ENCODE results near the gene OTOP2.

OTOP2 gene, protein sequence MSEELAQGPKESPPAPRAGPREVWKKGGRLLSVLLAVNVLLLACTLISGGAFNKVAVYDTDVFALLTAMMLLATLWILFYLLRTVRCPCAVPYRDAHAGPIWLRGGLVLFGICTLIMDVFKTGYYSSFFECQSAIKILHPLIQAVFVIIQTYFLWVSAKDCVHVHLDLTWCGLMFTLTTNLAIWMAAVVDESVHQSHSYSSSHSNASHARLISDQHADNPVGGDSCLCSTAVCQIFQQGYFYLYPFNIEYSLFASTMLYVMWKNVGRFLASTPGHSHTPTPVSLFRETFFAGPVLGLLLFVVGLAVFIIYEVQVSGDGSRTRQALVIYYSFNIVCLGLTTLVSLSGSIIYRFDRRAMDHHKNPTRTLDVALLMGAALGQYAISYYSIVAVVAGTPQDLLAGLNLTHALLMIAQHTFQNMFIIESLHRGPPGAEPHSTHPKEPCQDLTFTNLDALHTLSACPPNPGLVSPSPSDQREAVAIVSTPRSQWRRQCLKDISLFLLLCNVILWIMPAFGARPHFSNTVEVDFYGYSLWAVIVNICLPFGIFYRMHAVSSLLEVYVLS

DNA sequence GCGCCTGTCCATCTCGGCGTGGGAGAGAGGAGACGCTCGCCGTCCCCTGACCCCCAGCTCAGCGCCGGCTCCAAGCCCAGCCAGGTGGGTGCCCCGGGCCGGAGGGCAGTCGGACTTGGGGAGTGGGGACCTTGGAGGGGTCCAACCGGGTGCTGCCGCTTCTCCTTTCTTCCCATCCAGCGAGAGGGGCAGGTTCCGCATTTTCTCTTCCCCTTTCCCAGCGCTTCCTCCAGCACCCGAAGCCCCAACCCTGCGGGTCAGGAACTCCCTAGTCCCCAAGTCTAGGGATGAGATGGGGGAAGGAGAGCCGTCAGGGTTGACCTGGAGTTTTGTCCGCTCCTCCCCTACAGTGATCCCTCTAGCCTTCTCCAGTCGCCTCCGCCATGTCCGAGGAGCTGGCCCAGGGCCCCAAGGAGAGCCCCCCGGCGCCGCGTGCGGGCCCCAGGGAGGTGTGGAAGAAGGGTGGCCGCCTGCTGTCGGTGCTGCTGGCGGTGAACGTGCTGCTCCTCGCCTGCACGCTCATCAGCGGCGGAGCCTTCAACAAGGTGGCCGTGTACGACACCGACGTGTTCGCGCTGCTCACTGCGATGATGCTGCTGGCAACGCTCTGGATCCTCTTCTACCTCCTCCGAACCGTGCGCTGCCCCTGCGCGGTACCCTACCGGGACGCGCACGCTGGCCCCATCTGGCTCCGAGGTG, at the start of gene OTOP2:
TSS of gene OTOP2 (plus strand) at position 24 of the 699 bp plus-strand sequence. CDS start at position 384, 360 bp downstream.
- no peak for DNase-seq (ENCODE audit: low read depth)

DNA sequence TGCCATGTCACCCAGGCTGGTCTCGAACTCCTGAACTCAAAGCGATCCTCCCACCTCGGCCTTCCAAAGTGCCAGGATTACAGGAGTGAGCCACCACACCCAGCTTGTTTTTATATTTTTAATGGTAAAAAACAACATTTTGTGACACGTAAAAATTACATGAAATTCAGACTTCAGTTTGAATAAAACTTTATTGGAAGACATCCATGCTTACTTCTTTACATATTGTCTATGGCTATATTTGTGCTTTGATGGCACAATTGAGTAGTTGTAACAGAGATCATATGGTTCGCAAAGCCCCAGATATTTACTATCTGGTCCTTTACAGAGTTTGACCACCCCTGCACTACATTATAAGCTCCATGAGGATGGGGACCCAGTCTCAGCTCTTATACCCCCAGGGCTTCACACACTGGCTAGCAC, 49.4 kb upstream of the OTOP2 start:
- no peak for DNase-seq (ENCODE audit: low read depth)

DNA sequence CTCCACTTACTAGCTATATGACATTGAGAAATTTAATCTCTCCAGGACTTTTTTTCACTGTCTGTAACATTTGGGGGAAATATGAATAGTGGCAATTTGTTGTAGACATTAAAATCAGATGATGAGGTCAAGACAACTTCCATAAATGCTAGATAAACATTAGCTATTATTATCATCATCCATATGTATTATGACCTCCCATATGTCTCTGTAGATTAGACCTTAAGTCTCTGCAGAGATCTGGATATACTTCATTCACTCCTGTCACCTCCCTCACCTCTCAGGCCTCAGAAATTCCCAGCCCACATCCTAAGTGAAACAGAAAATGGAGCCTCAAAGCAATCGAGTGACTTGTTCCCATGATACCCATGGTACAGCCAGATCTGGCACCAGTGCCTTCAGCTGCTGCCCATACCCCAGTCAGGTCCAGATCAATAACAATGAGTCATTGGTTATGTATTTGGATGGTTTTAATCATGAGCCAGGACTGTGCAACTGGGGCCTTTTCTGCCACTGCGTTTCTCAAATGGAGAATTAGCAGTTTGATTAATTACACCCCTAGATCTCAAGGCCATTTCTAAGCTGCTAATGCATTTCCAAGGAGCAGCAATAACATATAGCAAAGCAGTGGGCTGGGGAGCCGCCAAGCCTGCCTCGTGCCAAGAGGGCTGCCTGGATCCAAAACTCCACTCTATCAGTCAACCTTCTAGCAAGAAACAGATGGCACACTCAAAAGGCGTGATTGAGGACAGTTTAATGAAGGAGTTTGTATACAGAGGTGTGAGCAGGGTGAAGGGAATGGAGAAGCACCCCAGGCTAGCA, 48.7 kb upstream of the OTOP2 start:
- DNase-seq (ENCODE audit: low read depth) = no peak

DNA sequence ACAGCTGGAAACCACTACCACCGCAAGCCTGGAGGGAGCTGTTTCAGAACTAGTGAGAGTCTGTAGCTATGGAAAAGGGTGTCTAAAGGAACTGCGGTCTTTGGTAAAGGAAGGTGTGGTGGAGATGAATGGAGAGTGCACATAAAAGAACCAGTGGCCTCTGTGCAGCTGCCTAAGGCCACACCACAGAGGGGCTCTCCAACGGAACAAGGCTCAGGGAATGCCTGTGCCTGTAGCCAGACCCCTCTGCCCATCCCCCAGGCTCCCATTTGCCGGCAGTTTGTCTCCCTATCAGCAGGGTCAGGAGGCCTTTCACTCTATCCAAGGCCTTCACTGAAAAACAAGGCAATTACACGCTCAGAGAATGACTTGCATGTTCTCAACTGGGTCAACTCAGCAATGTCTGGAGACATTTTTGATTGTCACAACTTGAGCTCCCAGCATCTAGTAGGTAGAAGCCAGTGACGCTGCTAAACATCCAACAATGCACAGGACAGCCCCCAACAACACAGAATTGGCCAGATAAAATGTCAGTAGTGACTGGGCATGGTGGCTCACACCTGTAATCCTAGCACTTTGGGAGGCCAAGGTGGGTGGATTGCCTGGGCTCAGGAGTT, 48.0 kb upstream of the OTOP2 start:
- no peak for DNase-seq (ENCODE audit: low read depth)

DNA sequence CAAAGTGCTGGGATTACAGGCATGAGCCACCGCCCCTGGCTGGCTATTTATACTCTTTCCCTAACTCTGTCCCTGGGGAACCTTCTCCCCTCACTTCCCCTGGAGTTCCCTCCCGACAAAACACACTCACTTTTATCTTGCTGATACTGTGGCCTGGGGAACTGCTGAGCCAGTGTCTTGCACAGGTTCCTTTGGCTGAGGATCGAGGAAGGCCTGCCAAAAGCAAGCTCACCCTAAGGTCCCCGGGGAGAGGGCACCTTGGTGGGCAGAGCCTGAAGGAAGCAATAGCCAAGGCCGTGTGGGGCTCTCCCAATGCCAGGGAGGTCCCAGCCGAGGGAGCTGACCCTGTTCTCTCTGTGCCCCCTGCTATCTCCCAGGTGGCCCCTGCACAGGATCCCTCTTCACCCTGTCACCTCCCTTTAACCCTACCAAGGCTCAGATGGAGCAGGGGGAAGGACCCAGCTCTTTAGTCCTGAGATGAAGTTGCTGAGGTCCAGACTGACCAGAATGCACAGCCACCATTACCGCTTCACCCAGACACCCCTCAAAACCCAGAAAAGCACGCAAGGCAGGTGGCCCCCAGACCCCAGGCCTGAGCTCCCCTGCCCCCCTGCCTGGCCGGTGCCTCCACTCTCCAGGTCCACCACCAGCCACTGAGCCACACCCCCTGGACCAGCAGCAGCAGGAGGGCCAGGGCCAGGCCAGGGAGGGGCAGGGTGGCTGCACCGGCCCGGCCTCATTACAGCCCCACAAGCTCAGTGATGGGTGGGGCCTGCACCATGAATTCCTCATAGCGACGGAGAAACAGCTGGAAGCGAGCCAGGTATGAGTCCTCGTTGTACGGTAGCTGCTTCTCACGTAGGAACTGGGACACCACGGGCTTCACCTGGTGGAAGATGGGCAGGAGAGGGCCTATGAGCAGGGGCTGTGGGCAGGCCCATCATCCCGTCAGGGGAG, 46.2 kb upstream of the OTOP2 start:
- no peak for DNase-seq (ENCODE audit: low read depth)

DNA sequence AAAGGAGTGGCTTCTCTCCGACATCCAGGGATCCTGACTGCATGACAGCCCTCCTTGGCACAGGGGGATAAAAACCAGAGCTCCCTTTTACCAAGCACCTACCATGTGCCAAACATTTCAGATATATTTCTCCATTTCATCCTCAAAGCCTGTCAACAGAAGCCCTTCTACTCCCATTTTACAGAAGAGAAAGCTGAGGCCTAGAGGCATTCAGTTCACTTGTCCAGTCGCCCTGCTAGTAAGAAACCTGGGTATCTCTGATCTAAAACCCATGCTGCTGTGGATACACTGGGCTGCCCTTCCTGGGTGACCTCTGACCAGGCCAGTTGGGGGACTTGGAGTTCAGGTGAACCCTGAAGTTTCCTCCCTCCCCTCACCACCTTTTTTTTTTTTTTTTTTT, 45.4 kb upstream of the OTOP2 start:
- DNase-seq (ENCODE audit: low read depth) = no peak

DNA sequence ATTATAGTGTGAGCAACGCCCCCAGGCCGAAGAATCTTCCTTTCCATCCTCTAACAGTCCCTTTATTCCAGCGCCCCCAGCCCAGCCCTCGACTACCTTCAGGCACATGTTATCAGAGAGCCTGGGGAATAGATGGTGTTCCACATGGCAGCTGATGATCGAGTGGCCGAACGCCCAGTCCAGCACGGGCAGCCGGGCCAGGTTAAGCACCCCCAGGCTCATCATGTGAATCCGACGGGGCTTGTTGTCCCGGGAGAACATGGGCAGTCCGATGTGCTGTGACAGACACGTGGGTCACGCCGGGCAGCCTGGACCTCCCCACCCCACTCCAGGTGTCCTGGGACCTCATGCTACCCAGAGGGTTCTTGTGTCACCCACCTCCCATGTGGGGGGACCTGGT, 44.8 kb upstream of the OTOP2 start:
- no peak for DNase-seq (ENCODE audit: low read depth)

DNA sequence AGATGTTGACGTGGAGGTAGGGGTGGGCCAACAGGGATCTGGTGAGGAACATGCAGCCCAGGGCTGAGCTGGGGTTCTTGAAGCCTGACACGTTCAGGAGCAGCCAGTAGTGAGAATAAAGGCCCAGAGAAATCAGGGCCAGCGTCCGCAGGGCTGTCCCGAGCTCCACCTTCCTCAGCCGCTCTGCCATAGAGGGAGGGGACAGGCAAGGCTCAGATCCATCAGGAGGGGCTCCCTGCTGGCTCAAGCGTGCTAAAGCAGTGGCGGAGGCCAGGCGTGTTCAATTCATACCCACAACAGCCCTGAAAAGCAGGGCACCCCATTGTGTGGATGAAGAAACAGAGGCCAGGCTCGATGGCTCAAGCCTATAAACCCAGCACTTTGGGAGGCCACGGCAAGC, 43.0 kb upstream of the OTOP2 start:
- DNase-seq (ENCODE audit: low read depth) = no peak

DNA sequence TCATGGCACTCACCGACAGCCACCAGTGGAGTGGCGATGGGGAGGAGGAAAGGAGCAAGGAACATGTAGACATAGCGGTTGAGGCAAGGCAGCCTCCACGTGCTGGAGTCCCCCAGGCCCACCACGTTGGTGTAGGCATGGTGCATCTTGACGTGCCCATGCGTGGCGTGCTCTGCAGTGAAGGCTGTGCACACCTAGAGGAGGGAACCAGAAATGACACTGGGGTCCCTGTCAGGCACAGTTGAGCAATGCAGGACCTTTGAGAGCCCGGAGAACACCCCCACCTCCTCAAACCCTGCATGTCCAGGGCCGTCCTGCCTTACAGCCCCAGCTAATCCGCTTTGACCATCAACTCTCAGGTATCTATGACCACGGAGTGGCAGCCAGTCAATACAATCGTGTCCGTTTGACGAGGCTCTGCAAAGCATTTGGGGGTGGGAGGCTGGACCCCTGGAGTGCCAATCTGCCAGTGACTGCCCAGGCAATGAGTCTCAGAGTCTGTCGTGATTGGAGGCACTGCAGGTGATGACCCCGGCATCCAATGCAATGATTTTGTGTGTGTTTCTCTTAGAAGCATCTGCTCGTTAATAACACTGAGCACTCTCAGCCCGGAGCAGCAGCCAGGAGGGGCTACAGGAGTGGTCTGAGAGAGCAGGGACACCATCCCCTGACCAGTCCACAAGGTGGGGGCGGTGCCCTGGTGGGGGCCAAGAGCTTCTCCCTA, 41.4 kb upstream of the OTOP2 start:
- no peak for DNase-seq (ENCODE audit: low read depth)

DNA sequence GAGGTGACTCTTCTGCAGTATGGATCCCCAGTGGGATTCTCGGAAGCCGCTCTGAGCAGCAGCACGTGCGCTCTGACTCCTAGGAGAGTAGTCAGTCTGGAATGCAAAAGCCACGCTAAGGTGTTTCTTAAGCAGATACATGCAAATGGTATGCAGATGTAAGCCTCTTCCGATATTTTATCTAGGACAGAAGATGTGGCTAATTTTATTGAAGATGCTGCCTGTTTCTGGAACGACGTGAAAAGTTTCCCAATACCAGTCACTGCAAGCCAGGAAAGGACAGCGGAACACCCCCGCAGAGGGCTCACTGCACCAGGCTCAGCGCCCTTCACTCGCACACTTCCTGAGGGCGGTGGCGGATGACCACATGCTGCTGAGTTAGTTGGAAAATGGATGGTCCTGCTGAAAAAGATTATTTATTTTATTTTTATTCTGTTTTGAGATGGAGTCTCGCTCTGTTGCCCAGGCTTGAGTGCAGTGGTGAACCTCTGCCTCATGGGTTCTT, 40.8 kb upstream of the OTOP2 start:
- DNase-seq (ENCODE audit: low read depth) = no peak

DNA sequence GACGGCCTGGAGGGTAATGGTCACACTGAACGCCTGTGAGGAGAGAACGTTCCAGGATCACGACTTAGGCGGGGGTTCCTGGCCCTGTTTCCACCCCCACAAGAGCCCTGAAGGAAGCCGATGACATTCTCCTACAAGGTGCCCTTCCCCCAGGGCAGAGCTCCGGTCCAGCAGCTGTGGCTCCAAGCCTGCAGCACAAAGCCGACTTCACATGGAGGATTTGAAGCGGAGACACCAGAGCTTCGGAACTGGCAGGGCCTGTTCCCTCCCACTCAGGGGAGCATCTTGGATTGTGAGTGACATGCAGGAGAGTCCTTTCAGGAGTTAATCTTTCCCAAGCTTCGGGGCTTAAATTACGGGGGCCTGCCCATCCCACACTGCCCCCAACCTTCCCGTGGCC, 35.6 kb upstream of the OTOP2 start:
- DNase-seq (ENCODE audit: low read depth) = no peak

DNA sequence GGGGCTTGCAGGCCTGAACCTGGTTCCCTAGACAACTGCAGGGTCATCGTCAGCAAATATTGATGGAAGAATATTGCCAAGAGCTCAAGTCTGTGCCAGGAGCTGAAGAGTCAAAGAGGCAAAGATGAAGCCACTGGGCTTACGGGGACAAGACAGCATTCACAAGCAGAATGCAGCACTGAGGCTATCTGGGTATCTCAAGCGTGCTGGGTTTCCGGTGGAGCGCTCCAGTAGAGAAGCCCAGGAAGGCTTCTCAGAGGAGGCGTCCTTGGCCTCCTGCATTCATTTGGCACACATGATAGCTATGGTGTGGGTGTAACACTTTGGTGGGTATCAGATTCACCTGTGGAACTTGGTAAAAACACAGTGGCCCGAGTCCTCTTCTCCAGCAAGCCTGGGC, 33.5 kb upstream of the OTOP2 start:
- no peak for DNase-seq (ENCODE audit: low read depth)

DNA sequence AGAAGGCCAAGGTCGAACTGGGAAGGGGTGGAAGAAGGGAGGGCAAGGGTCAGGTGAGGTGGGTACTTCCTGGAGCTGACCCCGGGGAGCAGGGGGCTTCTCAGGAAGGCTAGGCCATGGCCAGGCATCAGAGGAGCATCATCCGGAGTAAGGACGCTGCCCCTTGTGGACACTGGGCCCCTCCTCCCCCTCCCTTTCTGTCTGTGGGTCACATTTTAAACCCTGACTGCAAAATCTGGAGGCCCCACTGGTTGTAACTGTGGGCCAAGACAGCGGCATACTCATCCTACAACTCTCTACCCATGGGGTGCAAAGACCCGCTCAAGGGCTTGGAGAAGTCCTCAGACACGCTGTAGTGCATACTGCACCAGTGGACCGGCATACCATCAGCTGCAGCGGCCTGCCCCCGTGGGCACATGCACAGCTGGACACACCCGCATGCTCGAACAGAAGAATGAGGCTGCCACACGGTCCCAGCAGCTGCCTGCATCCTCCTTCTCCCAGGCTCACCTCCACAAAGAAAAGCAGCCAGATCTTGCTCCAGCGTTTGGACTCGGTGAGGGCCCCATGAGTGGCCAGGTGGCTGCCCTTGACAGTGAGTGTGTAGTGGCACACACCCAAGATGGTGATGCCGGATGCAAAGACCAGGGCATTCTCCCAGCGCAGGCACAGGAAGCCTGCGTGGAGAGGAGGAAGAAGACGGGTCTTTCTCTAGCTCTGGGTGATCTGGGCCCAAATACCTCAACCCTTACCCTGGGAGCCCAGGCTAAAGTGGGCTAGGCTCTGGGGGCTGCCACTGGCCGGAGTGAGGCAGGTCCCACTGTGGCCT, 31.8 kb upstream of the OTOP2 start:
- DNase-seq (ENCODE audit: low read depth) = no peak

DNA sequence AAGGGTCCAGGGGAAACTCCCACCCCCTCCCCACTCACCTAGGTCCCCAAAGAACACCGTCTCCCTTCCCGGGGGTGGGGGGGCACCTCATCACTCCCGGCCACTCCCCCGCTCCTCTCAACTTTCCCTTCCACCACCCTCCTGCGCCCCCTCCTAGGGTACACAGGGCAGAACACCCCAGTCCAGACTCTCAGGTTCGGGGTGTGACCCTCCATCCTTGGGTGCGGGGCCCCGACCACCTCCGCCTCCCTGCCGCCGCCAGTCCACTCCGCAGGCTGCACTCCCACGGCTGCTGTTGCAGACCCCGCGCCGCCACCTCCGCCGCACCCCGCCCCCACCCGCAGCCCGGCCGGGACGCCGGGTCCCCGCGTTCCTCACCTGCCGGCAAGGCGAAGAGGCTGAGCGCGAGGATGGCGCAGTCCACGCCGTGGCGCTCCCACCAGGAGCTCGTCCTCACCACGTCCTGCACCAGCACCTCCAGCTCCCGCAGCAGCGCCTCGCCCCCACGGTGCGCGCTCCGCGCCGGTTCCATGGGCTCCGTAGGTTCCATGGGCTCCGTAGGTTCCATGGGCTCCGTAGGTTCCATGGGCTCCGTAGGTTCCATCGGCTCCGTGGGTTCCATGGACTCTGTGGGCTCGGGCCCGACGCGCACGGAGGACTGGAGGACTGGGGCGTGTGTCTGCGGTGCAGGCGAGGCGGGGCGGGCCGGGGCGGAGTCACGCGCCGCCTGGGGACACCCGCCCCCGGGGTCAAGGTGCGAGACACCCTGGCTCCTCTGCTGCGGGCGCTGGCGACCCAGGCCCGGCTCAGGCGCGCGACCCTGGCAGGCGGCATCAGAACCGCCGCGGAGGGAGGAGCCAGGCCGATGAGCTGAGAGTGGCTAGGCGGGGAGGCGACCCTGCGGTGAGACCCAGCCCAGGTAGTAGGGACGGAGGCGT, 30.8 kb upstream of the OTOP2 start, which contains the start of gene FADS6:
TSS of gene FADS6 (minus strand) at position 660 of the 938 bp plus-strand sequence. CDS start at position 622, 38 bp downstream.
- no peak for DNase-seq (ENCODE audit: low read depth)

DNA sequence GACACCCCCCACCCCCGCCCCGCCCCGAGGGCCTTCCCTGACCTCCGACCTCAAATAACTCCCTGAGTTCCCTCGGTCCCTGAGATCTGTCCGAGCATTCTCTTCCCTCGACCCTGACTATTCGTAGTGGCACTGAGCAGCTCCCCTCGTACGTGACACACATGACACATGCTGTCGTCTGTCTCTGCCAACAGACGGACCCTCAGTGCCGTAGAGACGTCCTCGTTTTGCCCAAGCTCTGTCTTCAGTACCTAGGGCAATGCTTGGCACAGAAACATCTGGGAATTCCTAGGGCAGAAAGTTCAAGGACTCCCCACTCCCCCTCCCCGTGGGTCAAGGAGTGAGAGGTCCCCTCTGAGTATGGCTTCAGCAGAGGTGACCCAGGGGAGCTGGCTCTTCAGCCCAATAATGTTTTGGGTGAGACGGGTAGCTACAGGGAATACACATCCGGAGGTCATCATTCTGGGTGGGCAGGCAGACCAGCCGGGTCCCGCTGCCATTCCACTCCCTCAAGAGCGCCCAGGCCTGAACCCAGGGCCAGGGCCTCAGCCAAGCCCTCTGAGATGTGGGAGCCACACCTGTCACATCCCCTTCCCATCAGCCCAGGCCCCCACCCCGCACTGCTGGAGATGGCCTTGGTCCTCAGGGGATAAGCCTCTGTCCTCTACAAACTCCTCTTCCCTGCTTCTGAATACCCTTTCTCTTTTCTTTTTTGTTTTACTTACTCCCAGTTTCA, 30.0 kb upstream of the OTOP2 start:
- DNase-seq (ENCODE audit: low read depth) = no peak

DNA sequence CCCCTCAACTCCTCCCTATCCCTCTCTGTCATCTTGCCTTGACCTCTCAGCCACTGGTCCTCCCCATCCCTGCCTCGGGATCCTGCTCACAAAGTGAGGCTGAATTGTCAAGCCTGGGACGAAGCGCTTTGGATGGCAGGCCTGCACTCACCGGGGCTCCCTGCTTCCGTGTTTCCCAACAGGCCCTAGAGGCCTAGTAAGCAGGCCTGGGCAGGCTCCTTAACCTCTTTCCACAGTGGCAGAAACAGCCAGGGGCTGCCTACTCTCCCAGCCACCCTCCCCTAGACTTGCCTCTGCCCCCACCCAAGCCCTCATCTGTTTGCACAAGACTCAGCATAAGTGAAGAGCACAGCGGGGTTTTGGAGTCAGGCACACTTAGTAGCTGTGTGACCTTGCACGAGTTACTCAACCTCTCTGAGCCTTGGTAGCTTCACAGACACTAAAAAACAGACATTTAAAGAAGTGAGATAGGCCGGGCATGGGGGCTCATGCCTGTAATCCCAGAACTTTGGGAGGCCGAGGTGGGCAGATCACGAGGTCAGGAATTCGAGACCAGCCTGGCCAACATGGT, 25.6 kb upstream of the OTOP2 start:
- no peak for DNase-seq (ENCODE audit: low read depth)

DNA sequence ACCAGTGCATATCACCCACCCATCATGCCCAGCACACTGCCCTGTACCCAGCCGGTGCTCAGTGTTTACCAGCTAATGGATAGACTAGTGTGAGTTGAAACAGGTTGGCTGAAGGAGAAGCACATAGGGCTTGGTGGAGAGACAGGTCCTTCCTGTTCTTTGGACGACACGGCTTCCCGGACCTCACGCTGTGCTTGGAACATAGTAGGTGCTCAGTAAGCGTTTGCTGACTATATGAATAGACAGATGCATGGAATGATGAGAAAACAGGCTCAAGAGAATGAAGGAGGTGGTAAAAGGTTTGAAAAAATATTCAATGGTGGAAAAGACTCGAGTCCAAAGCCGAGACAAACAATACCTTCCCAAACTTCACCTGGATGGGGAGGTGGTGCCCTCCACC, 23.9 kb upstream of the OTOP2 start:
- DNase-seq (ENCODE audit: low read depth) = no peak

Measured in fibroblast of the conjunctiva (primary cell).